ENCODE results near the gene RTN4R.

- TF ChIP-seq MAX (CRISPR knock-in tag; IDR thresholded peaks at IDR 0.05) (no peak), CTCF (IDR thresholded peaks at IDR 0.05) (no peak), NR2C2 (CRISPR knock-in tag; IDR thresholded peaks at IDR 0.05) (no peak), IRF2 (CRISPR knock-in tag; IDR thresholded peaks at IDR 0.05; ENCODE audit: borderline replicate concordance, low read depth) (no peak), FOXJ3 (CRISPR knock-in tag; IDR thresholded peaks at IDR 0.05; ENCODE audit: borderline replicate concordance) (no peak)
Measured at GRCh38 chr22:20211409-20211996, 56.6 kb downstream of the RTN4R start.

All from WTC11 (cell line).